GM18520 (cell line): ENCODE results near the gene CLINT1.

Experiments
- ATAC-seq: cut with Tn5 transposase; IDR thresholded peaks from one replicate; pipeline ENCODE4 v1.9.1; 2021; ENCODE audit not compliant: unreplicated experiment

The CLINT1 gene

GRCh38 chr5:157821822-157822622 lies 36.9 kb downstream of the CLINT1 start:
- no peak for ATAC-seq

- no peak for ATAC-seq
Observed at GRCh38 chr5:157821405-157821804, 37.5 kb downstream of the CLINT1 start.

- no peak for ATAC-seq
Observed at GRCh38 chr5:157820593-157821252, 38.2 kb downstream of the CLINT1 start.

GRCh38 chr5:157819502-157820115 lies 39.3 kb downstream of the CLINT1 start:
- no peak for ATAC-seq

- no peak for ATAC-seq
Observed at GRCh38 chr5:157818368-157818767, 40.6 kb downstream of the CLINT1 start.

GRCh38 chr5:157817928-157818327 lies 41.0 kb downstream of the CLINT1 start:
- ATAC-seq = no peak

- no peak for ATAC-seq
Observed at GRCh38 chr5:157817387-157817702, 41.6 kb downstream of the CLINT1 start.

- ATAC-seq = no peak
Observed at GRCh38 chr5:157816682-157817386, 42.1 kb downstream of the CLINT1 start.

GRCh38 chr5:157812086-157812485 lies 46.9 kb downstream of the CLINT1 start:
- ATAC-seq = no peak

GRCh38 chr5:157808043-157808442 lies 50.9 kb downstream of the CLINT1 start:
- ATAC-seq = no peak

- ATAC-seq = no peak
Observed at GRCh38 chr5:157802736-157803135, 56.2 kb downstream of the CLINT1 start.

- ATAC-seq = no peak
Observed at GRCh38 chr5:157800137-157800536, 58.8 kb downstream of the CLINT1 start.

- no peak for ATAC-seq
Observed at GRCh38 chr5:157799578-157799977, 59.4 kb downstream of the CLINT1 start.

- ATAC-seq = no peak
Observed at GRCh38 chr5:157793301-157793700, 65.6 kb downstream of the CLINT1 start.

GRCh38 chr5:157785801-157786200 lies 73.1 kb downstream of the CLINT1 start:
- ATAC-seq = no peak

- ATAC-seq = no peak
Observed at GRCh38 chr5:157779221-157779620, 79.7 kb downstream of the CLINT1 start.

GRCh38 chr5:157778121-157778805 lies 80.7 kb downstream of the CLINT1 start:
- ATAC-seq = no peak

GRCh38 chr5:157772127-157772526 lies 86.8 kb downstream of the CLINT1 start:
- no peak for ATAC-seq

GRCh38 chr5:157770665-157771064 lies 88.3 kb downstream of the CLINT1 start:
- no peak for ATAC-seq

GRCh38 chr5:157767689-157768088 lies 91.3 kb downstream of the CLINT1 start:
- ATAC-seq = no peak

GRCh38 chr5:157766902-157767301 lies 92.0 kb downstream of the CLINT1 start:
- ATAC-seq = no peak
